Mammary epithelial cell (primary cell): Measurements from ENCODE around the gene CALHM3.

Source experiments
- CTCF ChIP-seq, 2 donors: IDR thresholded peaks in 1 of 2; conservative IDR thresholded peaks in 1 of 2; 2 replicates each; pipeline ENCODE4 v1.5.1; 2011 to 2012; ENCODE audit warnings: inconsistent platforms in 2 of 2, low read length in 2 of 2, mild to moderate bottlenecking in 2 of 2, control low read depth in 1 of 2, low read depth in 1 of 2; ENCODE audit not compliant: insufficient read depth in 1 of 2; ENCODE audit errors: extremely low read depth in 1 of 2
- EZH2 ChIP-seq: IDR thresholded peaks from 2 replicates; pipeline ENCODE4 v1.6.1; 2012; ENCODE audit warnings: low read length, inconsistent platforms, borderline replicate concordance

DNA sequence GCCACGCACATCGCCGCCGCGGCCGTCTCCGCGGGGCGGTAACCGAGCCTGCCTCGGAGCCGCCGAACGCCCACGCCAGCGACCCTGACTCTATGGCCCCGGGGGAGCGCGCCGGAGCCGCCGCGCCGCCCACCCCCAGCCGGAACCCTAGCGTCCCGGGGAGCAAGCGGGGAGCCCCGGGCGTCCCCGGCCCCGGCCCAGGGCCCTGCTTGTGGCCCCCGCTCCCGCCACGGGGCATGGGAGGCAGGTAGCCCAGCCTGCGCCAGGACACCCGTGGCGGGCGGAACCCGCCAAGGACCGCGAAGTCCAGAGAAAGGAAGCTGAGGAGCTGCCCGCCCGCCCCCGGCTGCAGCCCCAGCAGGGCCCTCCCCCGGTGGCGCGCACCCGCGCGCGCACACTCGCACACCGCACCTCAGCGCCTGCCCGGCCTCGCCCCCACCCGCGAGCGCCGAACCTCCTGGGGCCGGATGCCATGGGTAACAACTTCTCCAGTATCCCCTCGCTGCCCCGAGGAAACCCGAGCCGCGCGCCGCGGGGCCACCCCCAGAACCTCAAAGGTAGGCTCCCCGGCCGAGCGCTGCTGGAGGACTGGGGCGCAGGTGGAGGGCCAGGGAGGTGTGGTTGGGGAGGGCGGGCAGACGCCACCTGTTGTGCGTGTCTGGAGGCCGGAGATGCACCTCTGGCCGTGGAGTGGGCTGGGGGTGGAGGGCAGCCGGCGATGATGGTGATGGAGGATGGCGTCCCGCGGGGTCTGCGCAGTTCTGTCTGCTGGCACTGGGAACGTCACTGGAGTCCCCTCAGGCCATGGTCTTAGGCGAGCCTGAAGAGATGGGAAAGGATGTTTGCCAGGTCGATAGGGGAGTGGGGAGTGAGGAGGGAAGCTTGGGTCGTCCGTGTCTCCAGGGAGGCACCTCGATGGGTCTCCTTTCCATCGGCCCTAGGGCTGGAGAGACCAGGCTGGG lies 15.2 kb upstream of the CALHM3 start:
- TF ChIP-seq EZH2 (peak; percentile 48), CTCF (conservative IDR thresholded peaks at IDR 0.05 in 1 of 2, IDR thresholded peaks at IDR 0.05 in 1 of 2; ENCODE audit: extremely low read depth in 1 of 2, insufficient read depth in 1 of 2, low read depth in 1 of 2, low read length in 2 of 2) (no peak)
